ENCODE measurements around the gene IKBKG. TPM values are rescaled to one million over a fixed set of nuclear protein-coding genes. Genes with fewer than 3 reads are reported as not detected.
"Not testable (repeated sequence)": the region's sequence is repeated elsewhere in the genome, so short reads cannot be mapped to it uniquely, and the experiment has no call there.

IKBKG gene, protein sequence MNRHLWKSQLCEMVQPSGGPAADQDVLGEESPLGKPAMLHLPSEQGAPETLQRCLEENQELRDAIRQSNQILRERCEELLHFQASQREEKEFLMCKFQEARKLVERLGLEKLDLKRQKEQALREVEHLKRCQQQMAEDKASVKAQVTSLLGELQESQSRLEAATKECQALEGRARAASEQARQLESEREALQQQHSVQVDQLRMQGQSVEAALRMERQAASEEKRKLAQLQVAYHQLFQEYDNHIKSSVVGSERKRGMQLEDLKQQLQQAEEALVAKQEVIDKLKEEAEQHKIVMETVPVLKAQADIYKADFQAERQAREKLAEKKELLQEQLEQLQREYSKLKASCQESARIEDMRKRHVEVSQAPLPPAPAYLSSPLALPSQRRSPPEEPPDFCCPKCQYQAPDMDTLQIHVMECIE
- 10 to 100 TPM; 44.3 to 51.6 (median 45.3) TPM for total RNA-seq

DNA sequence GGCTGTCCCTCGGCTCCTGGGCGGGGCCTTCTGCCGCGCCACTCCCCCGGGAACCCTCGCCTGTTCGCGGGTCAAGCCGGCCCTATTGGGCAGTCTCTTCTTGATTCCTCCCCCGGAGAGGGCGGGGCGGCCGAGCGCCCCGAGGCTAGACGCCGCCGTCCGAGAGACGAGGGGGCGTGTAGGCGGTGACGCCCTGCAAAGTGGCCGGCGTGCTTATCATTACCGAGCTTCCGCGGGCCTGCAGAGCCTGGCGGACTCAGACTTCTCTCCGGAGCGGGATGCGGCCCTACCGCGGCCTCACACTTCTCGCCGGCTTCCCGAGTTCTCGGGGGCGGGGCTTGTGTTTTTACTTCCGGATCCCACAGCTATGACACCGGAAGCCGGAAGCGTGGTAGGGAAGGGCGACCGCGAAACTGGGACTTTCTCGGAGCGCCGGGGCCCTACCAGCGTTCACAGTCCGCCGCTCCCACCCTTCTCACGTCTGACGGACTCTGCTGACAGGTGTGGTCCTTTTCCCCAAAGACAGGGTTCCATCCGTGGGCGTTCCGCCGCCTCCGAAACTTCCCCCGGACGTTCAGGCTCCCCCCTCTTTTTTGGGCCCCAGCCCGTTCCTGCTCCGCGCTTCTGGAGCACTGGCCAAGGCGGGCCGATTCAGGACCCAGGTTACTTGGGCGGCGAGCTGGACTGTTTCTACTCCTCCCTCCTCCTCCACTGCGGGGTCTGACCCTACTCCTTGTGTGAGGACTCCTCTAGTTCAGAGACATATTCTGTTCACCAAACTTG, at the start of gene IKBKG:
Gene IKBKG (plus strand): TSS at position 376 of the 783 bp plus-strand sequence. CDS start 4,383 bp downstream, outside the sequence.
- H3K27me3 Mint-ChIP-seq (ENCODE audit: low read depth), result no peaks in the 10 kb centered on the region
- no peaks in the 10 kb centered on the region for H3K9me3 Mint-ChIP-seq
- peaks cover 50% of the 10 kb centered on the region for H3K4me1 Mint-ChIP-seq (ENCODE audit: low read depth)
- H3K36me3 Mint-ChIP-seq (ENCODE audit: insufficient read depth), result peaks cover 18% of the 10 kb centered on the region
- H3K4me3 Mint-ChIP-seq, result peak within 1 kb of the TSS; percentile 99
- DNase-seq, result peak; percentile 83
- ATAC-seq, result peak; percentile 81 to 85

DNA sequence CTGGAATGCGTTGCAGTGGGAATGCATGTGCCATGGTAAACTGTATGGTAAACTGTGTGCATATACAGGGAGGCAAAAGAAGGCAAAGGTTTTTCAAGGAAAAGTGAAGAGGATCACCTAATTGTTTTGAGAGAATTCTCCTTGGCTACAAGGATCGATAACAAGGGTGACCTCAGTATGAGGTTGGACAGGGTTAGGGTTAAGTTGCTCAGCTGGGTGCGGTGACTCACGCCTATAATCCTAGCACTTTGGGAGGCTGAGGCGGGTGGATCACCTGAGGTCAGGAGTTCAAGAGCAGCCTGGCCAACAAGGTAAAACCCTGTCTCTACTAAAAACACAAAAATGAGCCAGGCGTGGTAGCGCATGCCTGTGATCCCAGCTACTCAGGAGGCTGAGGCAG, 46.0 kb upstream of the IKBKG start:
- DNase-seq; H3K4me1 Mint-ChIP-seq (ENCODE audit: low read depth); ATAC-seq; H3K36me3 Mint-ChIP-seq (ENCODE audit: insufficient read depth); H3K9me3 Mint-ChIP-seq; H3K4me3 Mint-ChIP-seq; H3K27me3 Mint-ChIP-seq (ENCODE audit: low read depth): not testable (repeated sequence)

DNA sequence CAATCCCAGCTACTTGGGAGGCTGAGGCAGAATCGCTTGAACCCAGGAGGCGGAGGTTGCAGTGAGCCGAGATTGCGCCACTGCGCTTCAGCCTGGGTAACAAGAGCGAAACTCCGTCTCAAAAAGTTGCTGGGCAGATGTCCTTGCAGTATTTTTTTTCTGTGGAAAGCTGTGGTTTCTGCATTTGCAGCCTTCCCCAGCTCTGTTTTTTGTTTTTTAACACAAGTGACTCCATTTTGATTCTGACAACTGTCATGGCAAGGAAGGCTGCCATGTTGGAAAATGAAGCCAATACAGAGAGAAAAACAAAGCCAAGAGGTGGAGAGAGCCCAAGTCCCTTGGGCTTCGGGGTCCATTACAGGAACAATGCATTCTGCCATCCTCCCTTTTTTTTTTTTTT, 45.3 kb upstream of the IKBKG start:
- H3K27me3 Mint-ChIP-seq (ENCODE audit: low read depth), result no peaks in the 10 kb centered on the region
- ATAC-seq, result no peak
- peaks cover 2% of the 10 kb centered on the region for H3K36me3 Mint-ChIP-seq (ENCODE audit: insufficient read depth)

DNA sequence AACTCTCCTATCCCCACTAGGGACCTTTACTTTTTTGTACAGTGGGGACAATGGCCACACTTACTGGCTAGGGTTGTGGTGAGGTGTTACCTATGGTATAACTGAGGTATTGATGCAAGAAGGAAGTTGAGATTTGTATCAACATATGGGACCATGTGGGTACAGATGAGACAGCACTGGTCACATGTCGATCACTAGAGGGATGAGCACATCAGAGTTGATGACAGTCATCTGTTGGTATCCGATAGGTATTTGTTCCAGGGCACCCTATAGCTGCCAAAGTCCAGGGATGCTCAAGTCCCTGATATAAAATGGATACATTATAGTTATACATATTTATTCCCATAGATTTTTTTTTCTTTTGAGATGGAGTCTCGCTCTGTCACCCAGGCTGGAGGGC, 44.4 kb upstream of the IKBKG start:
- ATAC-seq, result no peak

More for the DNA sequence above, 45.3 kb upstream of the IKBKG start:
- Mint-ChIP-seq H3K4me3 (no peak overlapping the region), H3K9me3 (no peaks in the 10 kb centered on the region), H3K4me1 (ENCODE audit: low read depth) (no peaks in the 10 kb centered on the region)
- no peak for DNase-seq

DNA sequence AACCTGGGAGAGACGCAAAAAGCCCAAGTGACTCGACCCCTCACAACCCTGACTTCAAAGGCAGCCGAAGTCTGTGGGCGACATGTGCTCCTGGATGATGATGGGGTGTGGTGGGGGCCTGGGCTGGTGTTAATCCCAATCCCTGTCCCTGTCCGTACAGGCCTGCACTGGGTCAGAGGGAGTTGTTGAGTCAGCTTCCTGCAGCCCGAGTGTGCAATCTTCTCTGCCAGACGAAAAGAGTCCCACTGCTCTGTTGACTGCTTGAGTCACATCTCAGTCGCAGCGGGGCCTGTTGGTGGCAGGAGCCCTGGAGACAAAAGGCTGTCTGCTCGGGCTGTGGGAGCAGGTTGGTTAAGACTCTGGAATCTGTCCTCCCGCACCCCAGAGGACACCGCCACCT, 41.7 kb upstream of the IKBKG start:
- no peak for ATAC-seq
- no peaks in the 10 kb centered on the region for H3K27me3 Mint-ChIP-seq (ENCODE audit: low read depth)
- no peaks in the 10 kb centered on the region for H3K9me3 Mint-ChIP-seq
- H3K36me3 Mint-ChIP-seq (ENCODE audit: insufficient read depth), result peaks cover 13% of the 10 kb centered on the region
- H3K4me1 Mint-ChIP-seq (ENCODE audit: low read depth), result no peaks in the 10 kb centered on the region
- no peak for DNase-seq
- H3K4me3 Mint-ChIP-seq, result no peak overlapping the region

More for the DNA sequence above, 44.4 kb upstream of the IKBKG start:
- no peaks in the 10 kb centered on the region for H3K27me3 Mint-ChIP-seq (ENCODE audit: low read depth)
- H3K4me1 Mint-ChIP-seq (ENCODE audit: low read depth), result no peaks in the 10 kb centered on the region
- peaks cover 2% of the 10 kb centered on the region for H3K36me3 Mint-ChIP-seq (ENCODE audit: insufficient read depth)
- no peak overlapping the region for H3K4me3 Mint-ChIP-seq
- H3K9me3 Mint-ChIP-seq, result no peaks in the 10 kb centered on the region
- DNase-seq, result no peak

DNA sequence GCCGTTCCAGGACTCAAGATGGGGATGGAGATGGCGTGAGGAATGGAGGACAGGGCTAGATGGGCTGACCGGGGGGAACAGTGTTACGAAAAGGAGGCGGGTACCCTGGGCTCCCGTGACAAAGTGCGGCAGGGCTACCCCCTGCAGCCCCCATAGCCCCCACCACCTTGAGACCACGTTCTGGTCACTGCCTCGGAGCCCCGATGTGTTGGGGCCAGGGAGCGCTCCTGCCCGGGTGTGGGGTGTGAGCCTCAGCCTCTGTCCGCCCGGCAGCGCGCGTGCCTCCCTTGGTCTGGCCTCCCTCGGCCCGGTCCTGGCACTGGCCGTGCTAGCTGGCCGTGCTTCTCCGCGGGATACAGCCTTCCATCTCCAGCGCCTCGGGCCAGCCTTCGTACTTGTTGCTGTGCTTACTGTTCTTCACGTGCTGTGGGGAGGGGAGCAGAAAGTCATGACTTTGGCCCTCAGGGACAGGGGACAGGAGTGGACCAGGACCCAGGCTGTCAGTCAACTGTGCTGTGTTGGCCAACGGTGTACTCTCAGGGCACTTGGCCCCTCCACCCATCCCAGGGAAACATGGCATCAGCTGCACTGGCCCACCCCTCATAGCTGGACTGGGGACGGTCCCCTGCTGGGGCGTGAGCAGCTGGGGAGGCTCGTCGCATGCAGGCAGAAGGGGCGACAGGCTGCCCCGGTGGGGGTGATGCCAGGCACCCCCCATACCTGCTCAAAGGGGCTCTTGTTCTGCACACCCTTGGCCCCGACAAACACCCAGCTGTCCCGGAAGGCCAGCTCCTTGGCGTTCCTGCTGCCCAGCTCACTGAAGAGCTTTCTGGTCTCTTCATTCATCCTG, 40.7 kb upstream of the IKBKG start:
- DNase-seq (no peak), ATAC-seq (no peak)
- H3K27me3 Mint-ChIP-seq (ENCODE audit: low read depth), result no peaks in the 10 kb centered on the region
- H3K9me3 Mint-ChIP-seq, result no peaks in the 10 kb centered on the region
- no peak overlapping the region for H3K4me3 Mint-ChIP-seq
- H3K4me1 Mint-ChIP-seq (ENCODE audit: low read depth), result peaks cover 10% of the 10 kb centered on the region
- peaks cover 13% of the 10 kb centered on the region for H3K36me3 Mint-ChIP-seq (ENCODE audit: insufficient read depth)

DNA sequence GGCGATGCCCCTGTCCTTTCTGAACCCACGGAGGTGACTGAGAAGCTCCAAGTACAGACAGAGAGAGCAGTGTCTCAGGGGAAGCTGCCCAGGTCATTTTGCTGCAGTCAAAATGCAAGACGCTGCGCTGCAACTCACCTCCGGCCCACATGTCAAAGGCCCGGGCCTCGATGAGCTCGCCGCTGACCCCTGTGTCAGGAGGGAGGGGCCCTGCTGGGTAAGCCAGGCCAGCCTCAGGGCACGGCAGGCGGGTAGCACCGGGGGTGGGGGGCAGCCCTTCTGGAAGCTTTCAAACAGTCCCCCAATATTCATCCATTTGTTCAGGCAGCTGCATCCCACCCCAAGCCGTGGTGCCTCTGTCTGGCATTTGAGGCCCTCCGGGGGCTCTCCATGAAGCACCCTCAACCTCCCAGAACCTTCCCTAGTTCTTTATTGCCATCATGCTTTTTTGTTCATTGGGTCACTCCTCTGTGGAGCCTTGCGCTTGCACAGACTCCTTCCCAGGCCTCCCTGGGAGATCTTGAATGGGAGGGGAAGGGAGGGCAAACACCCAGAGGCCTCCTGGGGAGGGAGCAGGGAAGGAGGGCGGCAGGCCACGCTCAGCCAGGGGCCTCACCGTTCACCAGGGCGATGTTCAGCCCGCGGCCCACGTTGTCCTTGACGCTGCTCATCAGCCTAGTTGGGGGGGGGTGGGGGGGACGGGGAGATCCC, 39.6 kb upstream of the IKBKG start:
- Mint-ChIP-seq H3K27me3 (ENCODE audit: low read depth) (no peaks in the 10 kb centered on the region), H3K36me3 (ENCODE audit: insufficient read depth) (peaks cover 13% of the 10 kb centered on the region), H3K9me3 (no peaks in the 10 kb centered on the region), H3K4me3 (no peak overlapping the region), H3K4me1 (ENCODE audit: low read depth) (peaks cover 14% of the 10 kb centered on the region)
- ATAC-seq (no peak), DNase-seq (no peak)

DNA sequence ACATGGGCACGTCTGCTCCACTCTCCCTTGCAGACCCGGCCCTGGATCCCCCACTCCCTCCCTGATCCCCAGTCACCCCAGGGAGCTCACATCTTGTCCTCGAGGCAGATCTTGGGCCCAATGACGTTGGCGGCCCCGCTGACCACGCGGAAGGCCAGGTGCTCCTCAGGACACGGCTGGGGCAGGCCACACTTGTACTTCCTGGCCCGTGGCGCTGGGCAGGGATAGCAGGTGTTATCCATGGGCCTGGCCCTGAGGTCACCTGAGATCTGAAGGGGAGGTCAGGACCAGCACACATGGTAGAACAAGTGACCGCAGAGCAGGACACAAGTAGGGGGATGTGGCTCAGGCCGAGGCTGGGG, 39.1 kb upstream of the IKBKG start:
- ATAC-seq, result no peak
- Mint-ChIP-seq H3K36me3 (ENCODE audit: insufficient read depth) (peaks cover 13% of the 10 kb centered on the region), H3K27me3 (ENCODE audit: low read depth) (no peaks in the 10 kb centered on the region), H3K9me3 (no peaks in the 10 kb centered on the region), H3K4me3 (no peak overlapping the region), H3K4me1 (ENCODE audit: low read depth) (peaks cover 14% of the 10 kb centered on the region)
- no peak for DNase-seq

DNA sequence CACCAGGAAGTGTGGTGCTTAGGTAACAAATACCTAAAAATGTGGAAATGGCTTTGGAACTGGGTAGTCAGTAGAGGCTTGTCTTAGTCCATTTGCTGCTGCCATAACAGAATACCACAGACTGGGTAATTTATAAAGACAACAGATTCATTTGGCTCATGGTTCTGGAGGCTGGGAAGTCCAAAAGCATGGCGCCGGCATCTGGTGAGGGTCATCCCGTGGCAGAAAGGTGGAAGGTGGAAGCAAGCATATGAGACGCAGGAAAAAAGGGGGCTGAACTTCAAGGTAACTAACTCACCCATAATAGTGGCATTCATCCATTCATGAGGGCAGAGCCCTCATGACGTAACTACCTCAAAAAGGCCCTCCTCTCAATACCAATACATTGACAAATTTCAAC, 38.0 kb upstream of the IKBKG start:
- DNase-seq (no peak), ATAC-seq (no peak)
- Mint-ChIP-seq H3K4me3 (no peak overlapping the region), H3K4me1 (ENCODE audit: low read depth) (peaks cover 19% of the 10 kb centered on the region), H3K36me3 (ENCODE audit: insufficient read depth) (peaks cover 15% of the 10 kb centered on the region), H3K9me3 (no peaks in the 10 kb centered on the region), H3K27me3 (ENCODE audit: low read depth) (no peaks in the 10 kb centered on the region)

DNA sequence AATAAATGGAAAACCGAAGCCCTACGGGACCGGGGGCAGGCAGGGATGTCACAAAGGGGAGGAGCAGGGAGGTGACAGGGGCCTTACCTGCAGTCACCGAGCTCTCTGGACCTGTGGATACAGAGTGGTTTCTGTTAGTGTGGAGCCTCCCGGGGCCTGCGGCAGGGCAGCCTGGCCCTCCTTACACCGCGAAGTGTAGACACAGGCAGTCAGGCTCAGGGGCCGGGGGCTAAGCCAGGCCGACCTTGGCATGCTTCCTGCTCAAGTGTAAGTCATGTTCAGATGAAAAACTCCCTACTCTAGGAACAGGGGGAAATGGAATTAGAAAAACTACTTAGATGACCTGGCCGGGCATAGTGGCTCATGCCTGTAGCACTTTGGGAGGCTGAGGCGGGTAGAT, 35.7 kb upstream of the IKBKG start:
- no peak for DNase-seq
- peaks cover 13% of the 10 kb centered on the region for H3K36me3 Mint-ChIP-seq (ENCODE audit: insufficient read depth)
- peaks cover 30% of the 10 kb centered on the region for H3K4me1 Mint-ChIP-seq (ENCODE audit: low read depth)
- no peaks in the 10 kb centered on the region for H3K27me3 Mint-ChIP-seq (ENCODE audit: low read depth)
- no peak for ATAC-seq
- H3K9me3 Mint-ChIP-seq, result no peaks in the 10 kb centered on the region
- H3K4me3 Mint-ChIP-seq, result no peak overlapping the region

DNA sequence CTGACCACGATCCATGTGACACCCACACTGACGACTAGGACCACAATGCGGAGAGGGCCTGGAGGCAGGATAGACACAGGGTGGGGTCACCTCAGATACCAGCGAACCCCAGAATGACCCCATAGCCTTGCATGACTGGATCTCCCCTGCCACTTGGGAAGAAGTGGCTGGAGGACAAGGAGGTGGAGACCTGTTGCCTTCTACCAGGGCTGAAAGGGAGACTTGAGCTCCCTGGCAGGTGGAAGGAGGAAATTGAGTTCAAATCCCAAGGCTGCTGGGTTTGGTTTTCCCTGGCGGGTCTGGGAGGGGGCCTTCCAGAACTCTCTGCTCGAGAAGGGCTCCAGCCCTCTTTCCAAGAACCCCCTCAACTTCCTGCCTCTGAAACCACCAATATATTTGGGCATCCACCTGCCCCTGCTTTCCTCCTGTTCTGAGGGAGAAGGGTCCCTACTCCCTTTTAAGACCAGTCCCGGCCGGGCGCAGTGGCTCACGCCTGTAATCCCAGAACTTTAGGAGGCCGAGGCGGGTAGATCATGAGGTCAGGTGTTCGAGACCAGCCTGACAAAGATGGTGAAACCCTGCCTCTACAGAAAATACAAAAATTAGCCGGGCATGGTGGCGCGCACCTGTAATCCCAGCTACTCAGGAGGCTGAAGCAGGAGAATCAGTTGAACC, 34.4 kb upstream of the IKBKG start:
- Mint-ChIP-seq H3K27me3 (ENCODE audit: low read depth) (no peaks in the 10 kb centered on the region), H3K9me3 (no peaks in the 10 kb centered on the region), H3K4me3 (no peak overlapping the region), H3K4me1 (ENCODE audit: low read depth) (peaks cover 30% of the 10 kb centered on the region), H3K36me3 (ENCODE audit: insufficient read depth) (peaks cover 13% of the 10 kb centered on the region)
- ATAC-seq, result no peak
- DNase-seq, result no peak

DNA sequence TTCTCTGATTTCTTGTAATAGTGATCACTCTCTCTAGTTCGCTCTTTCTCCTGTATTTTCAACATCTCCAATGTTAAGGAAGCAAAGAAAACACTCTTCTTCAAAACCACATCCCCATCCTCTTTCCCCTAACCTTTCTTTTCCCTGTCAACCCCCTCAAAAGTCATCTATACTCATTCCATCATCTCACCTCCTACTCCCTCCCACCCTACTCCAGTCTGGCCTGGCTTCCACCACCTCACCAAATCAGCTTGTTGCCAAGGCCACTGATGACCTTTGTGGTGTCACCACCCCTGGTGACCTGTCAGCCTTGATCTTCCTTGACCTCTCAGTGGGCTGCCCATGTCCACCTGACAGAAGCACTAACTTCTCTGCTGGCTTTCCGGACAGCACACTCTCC, 33.7 kb upstream of the IKBKG start:
- DNase-seq (no peak), ATAC-seq (no peak)
- no peaks in the 10 kb centered on the region for H3K27me3 Mint-ChIP-seq (ENCODE audit: low read depth)
- H3K9me3 Mint-ChIP-seq, result no peaks in the 10 kb centered on the region
- peak overlapping the region; percentile 40 for H3K4me3 Mint-ChIP-seq
- peaks cover 30% of the 10 kb centered on the region for H3K4me1 Mint-ChIP-seq (ENCODE audit: low read depth)
- peaks cover 9% of the 10 kb centered on the region for H3K36me3 Mint-ChIP-seq (ENCODE audit: insufficient read depth)
